HepG2 (cell line): ENCODE data around the gene MCRIP2. TPM values are rescaled to one million over a fixed set of nuclear protein-coding genes. Genes with fewer than 3 reads are reported as not detected.

Experiments used
- ARID4A ChIP-seq: sonication (generic); formaldehyde crosslinking; IDR thresholded peaks from 2 replicates; pipeline ENCODE4 v1.5.0; 2020; ENCODE audit warnings: mild to moderate bottlenecking, missing genetic modification reagents, borderline replicate concordance
- EED ChIP-seq: sonication (generic); formaldehyde crosslinking; IDR thresholded peaks from 2 replicates; pipeline ENCODE4 v1.5.0; 2020; ENCODE audit warnings: mild to moderate bottlenecking, missing genetic modification reagents
- GLI4 ChIP-seq: sonication (generic); formaldehyde crosslinking; IDR thresholded peaks from 2 replicates; pipeline ENCODE4 v1.5.1; 2020; ENCODE audit warnings: missing genetic modification reagents, mild to moderate bottlenecking, moderate library complexity, borderline replicate concordance
- MLX ChIP-seq: IDR thresholded peaks from 2 replicates; pipeline ENCODE4 v1.6.1; 2016
- NR0B2 ChIP-seq: sonication (generic); formaldehyde crosslinking; IDR thresholded peaks from 2 replicates; pipeline ENCODE4 v1.4.0; 2020; ENCODE audit warnings: mild to moderate bottlenecking, missing genetic modification reagents
- PHF8 ChIP-seq: sonication (generic); formaldehyde crosslinking; IDR thresholded peaks from 2 replicates; pipeline ENCODE4 v1.5.0; 2020; ENCODE audit warnings: missing genetic modification reagents
- RAD21 ChIP-seq: fragments of 450-650 bp; formaldehyde crosslinking; IDR thresholded peaks from 2 replicates; pipeline ENCODE4 v1.5.0; 2020; ENCODE audit warnings: mild to moderate bottlenecking
- SALL1 ChIP-seq: sonication (generic); formaldehyde crosslinking; IDR thresholded peaks from 2 replicates; pipeline ENCODE4 v1.8.0; 2022; ENCODE audit warnings: mild to moderate bottlenecking, missing genetic modification reagents
- STAG1 ChIP-seq: sonication (generic); formaldehyde crosslinking; IDR thresholded peaks from 2 replicates; pipeline ENCODE4 v1.4.0; 2020; ENCODE audit warnings: missing genetic modification reagents
- YEATS2 ChIP-seq: sonication (generic); formaldehyde crosslinking; IDR thresholded peaks from 2 replicates; pipeline ENCODE4 v1.4.0; 2020; ENCODE audit warnings: missing genetic modification reagents, borderline replicate concordance
- ZBTB33 ChIP-seq: sonication (generic); formaldehyde crosslinking; IDR thresholded peaks from 2 replicates; pipeline ENCODE4 v1.4.0; 2020; ENCODE audit warnings: missing genetic modification reagents
- ZC3H4 ChIP-seq: sonication (generic); formaldehyde crosslinking; IDR thresholded peaks from 2 replicates; pipeline ENCODE4 v1.4.0; 2020; ENCODE audit warnings: missing genetic modification reagents, borderline replicate concordance
- ZNF121 ChIP-seq: sonication (generic); formaldehyde crosslinking; IDR thresholded peaks from 2 replicates; pipeline ENCODE4 v1.5.0; 2020; ENCODE audit warnings: mild to moderate bottlenecking, missing genetic modification reagents
- ZNF564 ChIP-seq: sonication (generic); formaldehyde crosslinking; IDR thresholded peaks from 2 replicates; pipeline ENCODE4 v1.8.1; 2023; ENCODE audit warnings: mild to moderate bottlenecking, missing genetic modification reagents
- polyA plus RNA-seq, 8 experiments: library from polyadenylated mRNA; depleted of rRNA in 3 of 8; stranded (reverse) in 7 of 8; unstranded in 1 of 8; fragments of >200 nt; fragmentation: Illumina TruSeq in 4 of 8; extraction: Trizol in 4 of 8; gene quantifications; 2 replicates each; pipeline versions ENCODE4 v1.2.1 to v1.2.3, GENCODE V29; 2011 to 2016; ENCODE audit warnings: low read depth in 4 of 8, missing spikeins in 1 of 8, mixed read lengths in 1 of 8; ENCODE audit not compliant: insufficient read depth in 1 of 8
- total RNA-seq, 5 experiments: library from RNA; depleted of rRNA; stranded (reverse); fragments of >200 nt; fragmentation: Illumina TruSeq; extraction: Trizol; gene quantifications; 2 replicates each; pipeline ENCODE4 v1.2.3, GENCODE V29; 2016; ENCODE audit warnings: low read depth in 1 of 5
- TF ChIP-seq, protein P1 (sequence below): IDR thresholded peaks from 2 replicates; pipeline ENCODE4 v1.6.1; 2016; ENCODE audit warnings: low read depth, missing genetic modification reagents, missing compliant biosample characterization

The MCRIP2 gene
- total and polyA plus RNA-seq, 2 of the 13 experiments (the other 11 are each of a cell fraction or from before 2014, with no cell fraction given) = 39.6 to 76.7 TPM

GRCh38 chr16:610513-611381 is 30.9 kb upstream of the MCRIP2 start (continued):
- TF ChIP-seq MLX (CRISPR knock-in tag) = no peak
- peak; percentile 53; the same call in 1 of the 2 replicates for TF ChIP-seq ARID4A (CRISPR knock-in tag)
- TF ChIP-seq YEATS2 (CRISPR knock-in tag) = peak; percentile 66; the same call in 1 of the 2 replicates
- TF ChIP-seq ZC3H4 (CRISPR knock-in tag) = no peak
- no peak for TF ChIP-seq ZNF564 (CRISPR knock-in tag)
- TF ChIP-seq PHF8 (CRISPR knock-in tag) = peak; percentile 21; the same call in 1 of the 2 replicates
- no peak for TF ChIP-seq EED (CRISPR knock-in tag)
- peak; percentile 82 for TF ChIP-seq STAG1 (CRISPR knock-in tag)
- peak; percentile 51 for TF ChIP-seq SALL1 (CRISPR knock-in tag)
- TF ChIP-seq NR0B2 (CRISPR knock-in tag) = 0 out of 2 replicates have a peak, but pooled peaks have one; percentile 35
- 0 out of 2 replicates have a peak, but pooled peaks have one; percentile 22 for TF ChIP-seq GLI4
- TF ChIP-seq RAD21 (CRISPR knock-in tag) = peak; percentile 91
- TF ChIP-seq ZNF121 (CRISPR knock-in tag) = no peak
- TF ChIP-seq ZBTB33 = peak; percentile 98
- TF ChIP-seq, protein P1, sequence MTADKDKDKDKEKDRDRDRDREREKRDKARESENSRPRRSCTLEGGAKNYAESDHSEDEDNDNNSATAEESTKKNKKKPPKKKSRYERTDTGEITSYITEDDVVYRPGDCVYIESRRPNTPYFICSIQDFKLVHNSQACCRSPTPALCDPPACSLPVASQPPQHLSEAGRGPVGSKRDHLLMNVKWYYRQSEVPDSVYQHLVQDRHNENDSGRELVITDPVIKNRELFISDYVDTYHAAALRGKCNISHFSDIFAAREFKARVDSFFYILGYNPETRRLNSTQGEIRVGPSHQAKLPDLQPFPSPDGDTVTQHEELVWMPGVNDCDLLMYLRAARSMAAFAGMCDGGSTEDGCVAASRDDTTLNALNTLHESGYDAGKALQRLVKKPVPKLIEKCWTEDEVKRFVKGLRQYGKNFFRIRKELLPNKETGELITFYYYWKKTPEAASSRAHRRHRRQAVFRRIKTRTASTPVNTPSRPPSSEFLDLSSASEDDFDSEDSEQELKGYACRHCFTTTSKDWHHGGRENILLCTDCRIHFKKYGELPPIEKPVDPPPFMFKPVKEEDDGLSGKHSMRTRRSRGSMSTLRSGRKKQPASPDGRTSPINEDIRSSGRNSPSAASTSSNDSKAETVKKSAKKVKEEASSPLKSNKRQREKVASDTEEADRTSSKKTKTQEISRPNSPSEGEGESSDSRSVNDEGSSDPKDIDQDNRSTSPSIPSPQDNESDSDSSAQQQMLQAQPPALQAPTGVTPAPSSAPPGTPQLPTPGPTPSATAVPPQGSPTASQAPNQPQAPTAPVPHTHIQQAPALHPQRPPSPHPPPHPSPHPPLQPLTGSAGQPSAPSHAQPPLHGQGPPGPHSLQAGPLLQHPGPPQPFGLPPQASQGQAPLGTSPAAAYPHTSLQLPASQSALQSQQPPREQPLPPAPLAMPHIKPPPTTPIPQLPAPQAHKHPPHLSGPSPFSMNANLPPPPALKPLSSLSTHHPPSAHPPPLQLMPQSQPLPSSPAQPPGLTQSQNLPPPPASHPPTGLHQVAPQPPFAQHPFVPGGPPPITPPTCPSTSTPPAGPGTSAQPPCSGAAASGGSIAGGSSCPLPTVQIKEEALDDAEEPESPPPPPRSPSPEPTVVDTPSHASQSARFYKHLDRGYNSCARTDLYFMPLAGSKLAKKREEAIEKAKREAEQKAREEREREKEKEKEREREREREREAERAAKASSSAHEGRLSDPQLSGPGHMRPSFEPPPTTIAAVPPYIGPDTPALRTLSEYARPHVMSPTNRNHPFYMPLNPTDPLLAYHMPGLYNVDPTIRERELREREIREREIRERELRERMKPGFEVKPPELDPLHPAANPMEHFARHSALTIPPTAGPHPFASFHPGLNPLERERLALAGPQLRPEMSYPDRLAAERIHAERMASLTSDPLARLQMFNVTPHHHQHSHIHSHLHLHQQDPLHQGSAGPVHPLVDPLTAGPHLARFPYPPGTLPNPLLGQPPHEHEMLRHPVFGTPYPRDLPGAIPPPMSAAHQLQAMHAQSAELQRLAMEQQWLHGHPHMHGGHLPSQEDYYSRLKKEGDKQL (CRISPR knock-in tag) = no peak
